ENCODE measurements around the gene TMEM178A.
"Not testable (repeated sequence)": the region's sequence is repeated elsewhere in the genome, so short reads cannot be mapped to it uniquely, and the experiment has no call there.

The TMEM178A gene

GRCh38 chr2:39665811-39666490, at the start of gene TMEM178A:
TSS of gene TMEM178A (plus strand) at chr2:39665917. CDS start at chr2:39665975, 58 bp downstream.
- no peak for DNase-seq (ENCODE audit: low read depth)

- no peak for DNase-seq (ENCODE audit: low read depth)
Measured at GRCh38 chr2:39618236-39618635, 47.5 kb upstream of the TMEM178A start.

- DNase-seq (ENCODE audit: low read depth) = no peak
Measured at GRCh38 chr2:39618736-39619135, 47.0 kb upstream of the TMEM178A start.

- peak; percentile 63 for DNase-seq (ENCODE audit: low read depth)
Measured at GRCh38 chr2:39620067-39620466, 45.6 kb upstream of the TMEM178A start.

- DNase-seq (ENCODE audit: low read depth) = no peak
Measured at GRCh38 chr2:39621596-39621995, 44.1 kb upstream of the TMEM178A start.

GRCh38 chr2:39622860-39623259, 42.9 kb upstream of the TMEM178A start:
- no peak for DNase-seq (ENCODE audit: low read depth)

GRCh38 chr2:39623917-39624316, 41.8 kb upstream of the TMEM178A start:
- DNase-seq (ENCODE audit: low read depth) = no peak

- no peak for DNase-seq (ENCODE audit: low read depth)
Measured at GRCh38 chr2:39625193-39625926, 40.4 kb upstream of the TMEM178A start.

GRCh38 chr2:39625927-39626270, 39.8 kb upstream of the TMEM178A start:
- DNase-seq (ENCODE audit: low read depth) = no peak

GRCh38 chr2:39628346-39628745, 37.4 kb upstream of the TMEM178A start:
- not testable (repeated sequence) for DNase-seq (ENCODE audit: low read depth)

- no peak for DNase-seq (ENCODE audit: low read depth)
Measured at GRCh38 chr2:39629646-39630045, 36.1 kb upstream of the TMEM178A start.

- DNase-seq (ENCODE audit: low read depth) = no peak
Measured at GRCh38 chr2:39631256-39631655, 34.5 kb upstream of the TMEM178A start.

- DNase-seq (ENCODE audit: low read depth) = peak; percentile 96
Measured at GRCh38 chr2:39631718-39632117, 34.0 kb upstream of the TMEM178A start.

GRCh38 chr2:39632876-39633275, 32.8 kb upstream of the TMEM178A start:
- peak; percentile 85 for DNase-seq (ENCODE audit: low read depth)

GRCh38 chr2:39636306-39636705, 29.4 kb upstream of the TMEM178A start:
- DNase-seq (ENCODE audit: low read depth) = no peak

GRCh38 chr2:39638581-39638980, 27.1 kb upstream of the TMEM178A start:
- DNase-seq (ENCODE audit: low read depth) = no peak

- DNase-seq (ENCODE audit: low read depth) = no peak
Measured at GRCh38 chr2:39640107-39640506, 25.6 kb upstream of the TMEM178A start.

GRCh38 chr2:39640681-39641080, 25.0 kb upstream of the TMEM178A start:
- DNase-seq (ENCODE audit: low read depth) = no peak

- DNase-seq (ENCODE audit: low read depth) = no peak
Measured at GRCh38 chr2:39641635-39642034, 24.1 kb upstream of the TMEM178A start.

- peak; percentile 36 for DNase-seq (ENCODE audit: low read depth)
Measured at GRCh38 chr2:39642051-39642718, 23.5 kb upstream of the TMEM178A start.

GRCh38 chr2:39645826-39646225, 19.9 kb upstream of the TMEM178A start:
- DNase-seq (ENCODE audit: low read depth) = no peak

GRCh38 chr2:39646267-39646666, 19.4 kb upstream of the TMEM178A start:
- no peak for DNase-seq (ENCODE audit: low read depth)

- no peak for DNase-seq (ENCODE audit: low read depth)
Measured at GRCh38 chr2:39647104-39647765, 18.5 kb upstream of the TMEM178A start.
